ENCODE measurements around the gene STAM. TPM values are rescaled to one million over a fixed set of nuclear protein-coding genes. Genes with fewer than 3 reads are reported as not detected.

STAM gene
- polyA plus RNA-seq, 1 donor (not counting 4 experiments of a cell fraction or from before 2014, with no cell fraction given): 34.1 TPM

GRCh38 chr10:17701301-17701700 lies 57.4 kb downstream of the STAM start:
- FAIRE-seq: no peak

DNA sequence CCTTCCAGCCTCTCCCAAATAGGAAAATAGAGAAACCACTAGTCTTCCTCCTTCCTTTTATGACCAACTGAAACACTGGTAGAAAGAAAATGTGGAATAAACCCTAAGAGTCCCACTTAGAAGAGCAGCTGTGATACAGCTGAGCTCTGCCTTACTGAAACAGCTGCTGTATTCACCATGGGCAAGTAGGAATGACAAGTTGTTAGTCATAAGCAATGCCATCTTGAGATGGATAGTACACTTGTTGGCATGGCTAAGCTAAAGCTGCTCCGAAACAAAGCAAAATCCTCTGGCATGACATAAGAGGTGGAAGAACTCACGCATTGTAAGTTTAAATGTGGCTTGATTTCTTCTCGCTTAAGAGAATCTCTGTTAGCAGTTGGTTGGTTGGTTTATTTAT lies 59.8 kb downstream of the STAM start:
- Histone ChIP-seq H3K27me3 (ENCODE audit: control insufficient read depth, extremely low read depth, insufficient read depth, low read length) (no peaks in the 10 kb centered on the region), H3K9ac (ENCODE audit: control insufficient read depth, extremely low read depth, insufficient read depth, low read length) (no peak overlapping the region), H3K4me2 (ENCODE audit: control insufficient read depth, extremely low read depth, insufficient read depth, low read depth, low read length) (no peak overlapping the region), H3K27ac (ENCODE audit: control insufficient read depth, insufficient read depth, low read length) (no peak overlapping the region), H3K36me3 (ENCODE audit: control insufficient read depth in 2 of 2, extremely low read depth in 1 of 2, insufficient read depth in 2 of 2, low read length in 2 of 2) (peaks cover 0 to 13% of the 10 kb centered on the region in 2 experiments), H3K79me2 (ENCODE audit: control insufficient read depth, insufficient read depth, low read length) (no peaks in the 10 kb centered on the region), H3K9me1 (ENCODE audit: control insufficient read depth, extremely low read depth, insufficient read depth, low read length) (no peaks in the 10 kb centered on the region), H2AFZ (ENCODE audit: control insufficient read depth, low read length) (no peak overlapping the region), H3K9me3 (ENCODE audit: control insufficient read depth, low read depth, low read length) (no peaks in the 10 kb centered on the region), H3K4me1 (ENCODE audit: control insufficient read depth, extremely low read depth, insufficient read depth, low read length) (no peaks in the 10 kb centered on the region), H4K20me1 (ENCODE audit: control insufficient read depth, extremely low read depth, insufficient read depth, low read length) (peaks cover 2% of the 10 kb centered on the region), H3K4me3 (ENCODE audit: control insufficient read depth in 2 of 3, extremely low read depth in 1 of 3, insufficient read depth in 2 of 3, low read depth in 1 of 3, low read length in 3 of 3) (no peak overlapping the region)
- dilution Hi-C loops (cut with MboI; ENCODE audit: extremely low pct_ligation_motif_present, low sequenced_read_pairs): no loop called here
- FAIRE-seq: peak; percentile 67
- TF ChIP-seq EZH2 (IDR thresholded peaks at IDR 0.05; ENCODE audit: low read length) (no peak), CTCF (optimal IDR thresholded peaks at IDR 0.05 in 1 of 3, IDR thresholded peaks at IDR 0.05 in 1 of 3, conservative IDR thresholded peaks at IDR 0.05 in 1 of 3; ENCODE audit: extremely low read depth in 1 of 3, insufficient read depth in 2 of 3, low read length in 3 of 3) (no peak)
- DNase-seq (ENCODE audit: low read depth, low spot score): no peak

More at GRCh38 chr10:17701301-17701700, 57.4 kb downstream of the STAM start:
- peaks cover 2% of the 10 kb centered on the region for H4K20me1 ChIP-seq (ENCODE audit: control insufficient read depth, extremely low read depth, insufficient read depth, low read length)
- no peaks in the 10 kb centered on the region for H3K4me1 ChIP-seq (ENCODE audit: control insufficient read depth, extremely low read depth, insufficient read depth, low read length)
- no peak overlapping the region for H3K9ac ChIP-seq (ENCODE audit: control insufficient read depth, extremely low read depth, insufficient read depth, low read length)
- no peaks in the 10 kb centered on the region for H3K79me2 ChIP-seq (ENCODE audit: control insufficient read depth, insufficient read depth, low read length)
- no peaks in the 10 kb centered on the region for H3K9me1 ChIP-seq (ENCODE audit: control insufficient read depth, extremely low read depth, insufficient read depth, low read length)
- no peak overlapping the region for H2AFZ ChIP-seq (ENCODE audit: control insufficient read depth, low read length)
- dilution Hi-C loops (cut with MboI; ENCODE audit: extremely low pct_ligation_motif_present, low sequenced_read_pairs): no loop called here
- no peak overlapping the region for H3K27ac ChIP-seq (ENCODE audit: control insufficient read depth, insufficient read depth, low read length)
- H3K9me3 ChIP-seq (ENCODE audit: control insufficient read depth, low read depth, low read length): no peaks in the 10 kb centered on the region
- no peak overlapping the region for H3K4me3 ChIP-seq (ENCODE audit: control insufficient read depth in 2 of 3, extremely low read depth in 1 of 3, insufficient read depth in 2 of 3, low read depth in 1 of 3, low read length in 3 of 3)
- no peak for DNase-seq (ENCODE audit: low read depth, low spot score)
- H3K27me3 ChIP-seq (ENCODE audit: control insufficient read depth, extremely low read depth, insufficient read depth, low read length): no peaks in the 10 kb centered on the region
- TF ChIP-seq EZH2 (IDR thresholded peaks at IDR 0.05; ENCODE audit: low read length) (no peak), CTCF (optimal IDR thresholded peaks at IDR 0.05 in 1 of 3, IDR thresholded peaks at IDR 0.05 in 1 of 3, conservative IDR thresholded peaks at IDR 0.05 in 1 of 3; ENCODE audit: extremely low read depth in 1 of 3, insufficient read depth in 2 of 3, low read length in 3 of 3) (no peak)
- H3K4me2 ChIP-seq (ENCODE audit: control insufficient read depth, extremely low read depth, insufficient read depth, low read depth, low read length): no peak overlapping the region
- peaks cover 2 to 16% of the 10 kb centered on the region in 2 experiments for H3K36me3 ChIP-seq (ENCODE audit: control insufficient read depth in 2 of 2, extremely low read depth in 1 of 2, insufficient read depth in 2 of 2, low read length in 2 of 2)

Measured in keratinocyte (primary cell).